Heart left ventricle (tissue), 13 donors: ENCODE data around the gene AP3B1.

Experiments
- POLR2A ChIP-seq, 2 donors: fragments of 450-650 bp; IDR thresholded peaks; one replicate each; pipeline ENCODE4 v1.6.1; 2017; ENCODE audit warnings: antibody characterized with exemption in 2 of 2, mild to moderate bottlenecking in 2 of 2, moderate library complexity in 2 of 2
- TF ChIP-seq, protein P1 (sequence below), 12 donors: fragments of 200-600 bp; sonication (generic) in 4 of 12; IDR thresholded peaks; one replicate each; pipeline versions ENCODE4 v1.5.0 to v1.8.0; 2018 to 2022; ENCODE audit warnings: antibody characterized with exemption in 12 of 12, mild to moderate bottlenecking in 5 of 12
- donor health status: ischemic (EF 13 %, LVEDD 7.1; RV severe dilation, severe dysfunction).
- donor health status: DM: no; HTN: yes; CAD: no.
- donor health status: DM: no; HTN: no; CAD: no.
- donor health status: ischemic (EF 25% LVEDD 6.9; RV normal size, moderate dysfunction).
- donor health status: ischemic (EF 25% LVEDD 5.7; RV mildly dilated, moderate dysfunction).
- donor health status: ischemic (EF 35%, LVEDD 5.7; RV mildly dilated, moderate dysfunction).
- donor health status: nonischemic (EF 11% LVEDD 7.7; RV severe dilation, severe dysfunction).
- donor health status: DM: yes; HTN: yes; CAD: no.
- donor health status: PGD.
- donor health status: ischemic (EF 29% LVEDD 5.4; RV normal size, mild dysfunction).
- donor health status: nonischemic (EF 23%, LVEDD 6.1; RV moderate dilation, normal function).

DNA sequence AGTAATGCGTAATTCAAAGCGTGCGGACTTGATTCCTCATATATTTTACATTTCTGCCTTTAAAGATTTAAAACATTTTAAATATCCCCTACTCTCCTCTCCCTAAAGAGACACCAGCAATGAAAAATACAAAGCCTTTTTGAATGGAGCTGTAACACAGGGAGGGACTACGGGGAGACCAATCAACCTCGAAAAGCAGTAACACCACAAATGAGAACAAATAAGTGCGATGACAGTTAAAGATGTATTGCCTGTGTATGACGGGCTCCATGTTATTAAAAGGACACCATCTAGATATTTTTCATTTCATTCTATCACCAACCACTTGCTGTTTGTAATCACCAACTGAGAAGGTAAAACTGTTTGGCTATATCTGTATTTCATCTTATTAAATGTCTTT, 288.0 kb downstream of the AP3B1 start:
- TF ChIP-seq, protein P1, sequence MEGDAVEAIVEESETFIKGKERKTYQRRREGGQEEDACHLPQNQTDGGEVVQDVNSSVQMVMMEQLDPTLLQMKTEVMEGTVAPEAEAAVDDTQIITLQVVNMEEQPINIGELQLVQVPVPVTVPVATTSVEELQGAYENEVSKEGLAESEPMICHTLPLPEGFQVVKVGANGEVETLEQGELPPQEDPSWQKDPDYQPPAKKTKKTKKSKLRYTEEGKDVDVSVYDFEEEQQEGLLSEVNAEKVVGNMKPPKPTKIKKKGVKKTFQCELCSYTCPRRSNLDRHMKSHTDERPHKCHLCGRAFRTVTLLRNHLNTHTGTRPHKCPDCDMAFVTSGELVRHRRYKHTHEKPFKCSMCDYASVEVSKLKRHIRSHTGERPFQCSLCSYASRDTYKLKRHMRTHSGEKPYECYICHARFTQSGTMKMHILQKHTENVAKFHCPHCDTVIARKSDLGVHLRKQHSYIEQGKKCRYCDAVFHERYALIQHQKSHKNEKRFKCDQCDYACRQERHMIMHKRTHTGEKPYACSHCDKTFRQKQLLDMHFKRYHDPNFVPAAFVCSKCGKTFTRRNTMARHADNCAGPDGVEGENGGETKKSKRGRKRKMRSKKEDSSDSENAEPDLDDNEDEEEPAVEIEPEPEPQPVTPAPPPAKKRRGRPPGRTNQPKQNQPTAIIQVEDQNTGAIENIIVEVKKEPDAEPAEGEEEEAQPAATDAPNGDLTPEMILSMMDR (IDR thresholded peaks at IDR 0.05): no peak
- no peak for TF ChIP-seq POLR2A (IDR thresholded peaks at IDR 0.05)
